Vagina (tissue), 2 donors: ENCODE results near the gene LTC4S. TPM values are rescaled to one million over a fixed set of nuclear protein-coding genes. Genes with fewer than 3 reads are reported as not detected.

Experiments used
- DNase-seq, 2 donors: peaks; one replicate each; pipeline ENCODE4 v3.0.0-alpha.2; 2017; ENCODE audit errors: extremely low spot score in 2 of 2
- H3K27ac ChIP-seq: fragments of 200-600 bp; sonication (generic); one replicate; pipeline ENCODE4 v1.5.1; 2019
- H3K27me3 ChIP-seq: fragments of 200-600 bp; sonication (generic); one replicate; pipeline ENCODE4 v1.5.1; 2019
- H3K36me3 ChIP-seq, 2 donors: fragments of 200-600 bp; sonication (generic); one replicate each; pipeline ENCODE4 v1.5.1; 2017 to 2019
- H3K4me1 ChIP-seq: fragments of 200-600 bp; sonication (generic); one replicate; pipeline ENCODE4 v1.5.1; 2019
- H3K4me3 ChIP-seq, 2 donors: fragments of 200-600 bp; sonication (generic); 1 replicate in 1 of 2; 2 replicates in 1 of 2; pipeline ENCODE4 v1.5.1; 2016 to 2019
- H3K9me3 ChIP-seq: fragments of 200-600 bp; sonication (generic); one replicate; pipeline ENCODE4 v1.5.1; 2019
- POLR2A ChIP-seq, 2 donors: fragments of 450-650 bp; IDR thresholded peaks; one replicate each; pipeline ENCODE4 v1.6.1; 2017; ENCODE audit warnings: antibody characterized with exemption in 2 of 2, mild to moderate bottlenecking in 2 of 2, moderate library complexity in 2 of 2
- POLR2AphosphoS5 ChIP-seq, 2 donors: sonication (generic); formaldehyde crosslinking; IDR thresholded peaks; one replicate each; pipeline ENCODE4 v1.9.0; 2017; ENCODE audit warnings: antibody characterized with exemption in 2 of 2, mild to moderate bottlenecking in 2 of 2, low read depth in 1 of 2; ENCODE audit not compliant: insufficient read depth in 1 of 2
- intact Hi-C: fragments of 100-400 bp; cut with DNase I; formaldehyde crosslinking; loops from one replicate; pipeline ENCODE4 v1.15.1; 2023
- total RNA-seq: library from RNA; depleted of rRNA; stranded (reverse); fragments of >200 nt; gene quantifications from one replicate; pipeline ENCODE4 v1.2.3, GENCODE V29; 2016
- TF ChIP-seq, protein P1 (sequence below), 3 experiments: fragments of 450-650 bp in 2 of 3; fragments of 200-600 bp in 1 of 3; sonication (generic) in 1 of 3; IDR thresholded peaks; one replicate each; pipeline ENCODE4 v1.5.1; 2017 to 2019; ENCODE audit warnings: antibody characterized with exemption in 3 of 3, mild to moderate bottlenecking in 2 of 3, moderate library complexity in 2 of 3

LTC4S gene
- total RNA-seq, 1 donor from 2014 or later, result 10.6 TPM

DNA sequence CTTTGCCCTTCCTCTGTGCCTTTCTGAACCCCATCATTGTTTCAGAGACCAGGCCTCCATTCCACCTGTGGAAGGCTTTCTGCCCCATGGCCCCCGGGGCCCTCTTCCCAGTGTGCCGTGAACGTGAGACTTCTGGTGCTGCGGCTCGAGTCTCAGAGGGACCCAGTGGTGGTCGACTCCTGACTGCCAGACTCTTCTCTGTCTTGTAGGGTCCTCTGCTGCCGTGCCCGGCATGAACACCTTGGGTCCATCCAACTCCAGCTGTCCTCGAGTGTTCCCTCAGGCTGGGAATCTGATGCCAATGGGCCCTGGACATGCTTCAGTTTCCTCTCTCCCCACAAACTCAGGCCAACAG is 20.1 kb upstream of the LTC4S start:
- TF ChIP-seq POLR2AphosphoS5 (IDR thresholded peaks at IDR 0.05; ENCODE audit: insufficient read depth in 1 of 2, low read depth in 1 of 2) (no peak), POLR2A (IDR thresholded peaks at IDR 0.05) (no peak)
- TF ChIP-seq, protein P1, sequence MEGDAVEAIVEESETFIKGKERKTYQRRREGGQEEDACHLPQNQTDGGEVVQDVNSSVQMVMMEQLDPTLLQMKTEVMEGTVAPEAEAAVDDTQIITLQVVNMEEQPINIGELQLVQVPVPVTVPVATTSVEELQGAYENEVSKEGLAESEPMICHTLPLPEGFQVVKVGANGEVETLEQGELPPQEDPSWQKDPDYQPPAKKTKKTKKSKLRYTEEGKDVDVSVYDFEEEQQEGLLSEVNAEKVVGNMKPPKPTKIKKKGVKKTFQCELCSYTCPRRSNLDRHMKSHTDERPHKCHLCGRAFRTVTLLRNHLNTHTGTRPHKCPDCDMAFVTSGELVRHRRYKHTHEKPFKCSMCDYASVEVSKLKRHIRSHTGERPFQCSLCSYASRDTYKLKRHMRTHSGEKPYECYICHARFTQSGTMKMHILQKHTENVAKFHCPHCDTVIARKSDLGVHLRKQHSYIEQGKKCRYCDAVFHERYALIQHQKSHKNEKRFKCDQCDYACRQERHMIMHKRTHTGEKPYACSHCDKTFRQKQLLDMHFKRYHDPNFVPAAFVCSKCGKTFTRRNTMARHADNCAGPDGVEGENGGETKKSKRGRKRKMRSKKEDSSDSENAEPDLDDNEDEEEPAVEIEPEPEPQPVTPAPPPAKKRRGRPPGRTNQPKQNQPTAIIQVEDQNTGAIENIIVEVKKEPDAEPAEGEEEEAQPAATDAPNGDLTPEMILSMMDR (IDR thresholded peaks at IDR 0.05), result no peak
- no peak overlapping the region for H3K4me3 ChIP-seq
- DNase-seq, result no peak
- H3K36me3 ChIP-seq, result peaks cover 0 to 74% of the 10 kb centered on the region in 2 donors
- no peaks in the 10 kb centered on the region for H3K4me1 ChIP-seq
- intact Hi-C loops, result no loop called here
- no peaks in the 10 kb centered on the region for H3K27me3 ChIP-seq
- no peak overlapping the region for H3K27ac ChIP-seq
- H3K9me3 ChIP-seq, result no peaks in the 10 kb centered on the region

DNA sequence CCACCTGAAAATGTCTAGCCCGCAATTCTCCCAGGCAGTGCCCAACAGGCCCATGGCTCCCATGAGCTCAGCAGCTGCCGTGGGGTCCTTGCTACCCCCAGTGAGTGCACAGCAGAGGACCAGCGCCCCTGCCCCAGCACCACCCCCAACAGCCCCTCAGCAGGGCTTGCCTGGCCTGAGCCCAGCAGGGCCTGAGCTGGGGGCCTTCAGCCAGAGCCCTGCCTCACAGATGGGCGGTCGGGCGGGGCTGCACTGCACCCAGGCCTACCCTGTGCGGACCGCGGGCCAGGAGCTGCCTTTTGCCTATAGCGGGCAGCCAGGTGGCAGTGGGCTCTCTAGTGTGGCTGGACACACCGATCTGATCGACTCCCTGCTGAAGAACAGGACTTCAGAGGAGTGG is 19.3 kb upstream of the LTC4S start:
- H3K27me3 ChIP-seq, result no peaks in the 10 kb centered on the region
- no peaks in the 10 kb centered on the region for H3K9me3 ChIP-seq
- TF ChIP-seq, protein P1 (IDR thresholded peaks at IDR 0.05), result no peak
- TF ChIP-seq POLR2AphosphoS5 (IDR thresholded peaks at IDR 0.05; ENCODE audit: insufficient read depth in 1 of 2, low read depth in 1 of 2) (no peak), POLR2A (IDR thresholded peaks at IDR 0.05) (no peak)
- H3K4me3 ChIP-seq, result no peak overlapping the region
- H3K27ac ChIP-seq, result no peak overlapping the region
- peaks cover 0 to 67% of the 10 kb centered on the region in 2 donors for H3K36me3 ChIP-seq
- no peak for DNase-seq
- intact Hi-C loops, result no loop called here
- H3K4me1 ChIP-seq, result no peaks in the 10 kb centered on the region

DNA sequence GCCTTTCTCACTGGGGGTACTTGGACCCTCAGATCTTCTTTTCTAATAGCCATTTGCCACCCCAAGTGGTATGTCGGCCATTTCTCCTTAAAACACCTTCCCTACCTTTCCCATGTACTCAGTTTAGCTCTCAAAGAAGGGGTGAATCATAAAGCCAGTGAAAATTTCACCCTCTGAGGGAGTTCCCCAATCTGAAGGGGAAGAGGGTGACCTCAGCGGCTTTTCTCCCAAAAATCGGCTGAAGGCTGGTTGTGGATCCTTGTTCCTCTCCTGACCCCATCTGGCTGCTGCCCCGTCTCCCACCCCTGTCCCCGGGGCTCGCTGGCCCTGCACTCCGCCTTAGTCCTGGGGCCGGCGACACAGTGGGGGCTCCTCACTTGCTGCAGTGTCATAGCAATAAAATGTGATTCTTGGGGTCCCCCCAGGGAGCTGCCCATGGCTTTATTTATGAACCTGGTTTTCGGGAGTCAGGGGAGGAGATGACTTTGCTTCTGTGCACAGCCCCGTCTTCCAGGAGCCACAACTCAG is 17.3 kb upstream of the LTC4S start:
- H3K4me3 ChIP-seq, result no peak overlapping the region
- no peak for DNase-seq
- no peaks in the 10 kb centered on the region for H3K9me3 ChIP-seq
- no peaks in the 10 kb centered on the region for H3K27me3 ChIP-seq
- intact Hi-C loops, result no loop called here
- H3K4me1 ChIP-seq, result no peaks in the 10 kb centered on the region
- TF ChIP-seq, protein P1 (IDR thresholded peaks at IDR 0.05), result no peak
- TF ChIP-seq POLR2A (IDR thresholded peaks at IDR 0.05) (no peak), POLR2AphosphoS5 (IDR thresholded peaks at IDR 0.05; ENCODE audit: insufficient read depth in 1 of 2, low read depth in 1 of 2) (no peak)
- H3K27ac ChIP-seq, result no peak overlapping the region
- peaks cover 0 to 54% of the 10 kb centered on the region in 2 donors for H3K36me3 ChIP-seq

GRCh38 chr5:179777456-179777855 is 16.3 kb upstream of the LTC4S start:
- Histone ChIP-seq H3K4me3 (no peak overlapping the region), H3K27me3 (no peaks in the 10 kb centered on the region), H3K36me3 (peaks cover 0 to 44% of the 10 kb centered on the region in 2 donors), H3K4me1 (no peaks in the 10 kb centered on the region), H3K27ac (no peak overlapping the region), H3K9me3 (no peaks in the 10 kb centered on the region)
- intact Hi-C loops, result no loop called here
- TF ChIP-seq, protein P1 (IDR thresholded peaks at IDR 0.05), result no peak
- TF ChIP-seq POLR2A (IDR thresholded peaks at IDR 0.05) (no peak), POLR2AphosphoS5 (IDR thresholded peaks at IDR 0.05; ENCODE audit: insufficient read depth in 1 of 2, low read depth in 1 of 2) (no peak)
- DNase-seq, result no peak

DNA sequence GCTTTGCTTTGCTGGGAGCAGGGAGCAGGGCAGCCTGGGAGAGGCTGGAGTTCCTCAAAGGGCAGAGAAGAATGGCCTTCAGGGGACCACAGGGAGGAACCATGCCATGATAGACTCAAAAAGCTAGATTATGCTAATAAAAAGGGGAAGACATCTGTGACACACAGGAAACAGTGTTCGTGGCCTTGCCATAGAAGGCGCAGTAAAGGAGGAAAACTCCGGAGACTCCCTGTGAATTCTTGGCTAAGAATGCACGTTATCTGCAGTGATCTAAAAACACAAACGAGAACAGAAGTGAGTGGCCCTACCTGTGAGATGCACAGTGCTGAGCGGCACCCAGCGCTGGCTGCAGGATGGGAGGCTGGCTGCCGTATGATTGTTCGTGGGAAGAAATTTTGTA is 15.9 kb upstream of the LTC4S start:
- H3K4me1 ChIP-seq, result no peaks in the 10 kb centered on the region
- TF ChIP-seq POLR2A (IDR thresholded peaks at IDR 0.05) (no peak), POLR2AphosphoS5 (IDR thresholded peaks at IDR 0.05; ENCODE audit: insufficient read depth in 1 of 2, low read depth in 1 of 2) (no peak)
- TF ChIP-seq, protein P1 (IDR thresholded peaks at IDR 0.05), result no peak
- no peaks in the 10 kb centered on the region for H3K9me3 ChIP-seq
- H3K27ac ChIP-seq, result no peak overlapping the region
- H3K4me3 ChIP-seq, result no peak overlapping the region
- DNase-seq, result no peak
- H3K27me3 ChIP-seq, result no peaks in the 10 kb centered on the region
- peaks cover 0 to 39% of the 10 kb centered on the region in 2 donors for H3K36me3 ChIP-seq
- intact Hi-C loops, result no loop called here
